ENCODE measurements around the gene TNFRSF19. TPM values are rescaled to one million over a fixed set of nuclear protein-coding genes. Genes with fewer than 3 reads are reported as not detected.
A peak's percentile ranks its signal among the peaks of the same experiment; 100 is the strongest.

The TNFRSF19 gene
- total RNA-seq, 3 donors from 2014 or later = 5.3 to 9.1 (median 7.9) TPM

DNA sequence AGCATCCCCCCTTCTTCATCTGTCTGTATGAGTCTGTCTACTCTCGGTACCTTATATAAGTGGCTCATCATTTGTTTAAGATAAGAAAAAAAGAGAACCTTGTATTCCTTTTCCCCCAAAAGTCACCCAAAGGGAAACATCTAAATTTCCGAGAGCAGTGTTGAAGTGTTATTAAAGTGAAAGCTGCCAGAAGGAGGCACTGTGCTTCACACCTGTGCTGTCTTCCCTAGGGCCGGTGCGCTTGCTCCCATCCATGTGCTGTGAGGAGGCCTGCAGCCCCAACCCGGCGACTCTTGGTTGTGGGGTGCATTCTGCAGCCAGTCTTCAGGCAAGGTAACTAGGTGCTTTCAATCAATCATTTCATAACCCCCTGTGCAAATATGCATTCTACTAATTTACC, 97.5 kb downstream of the TNFRSF19 start:
- no peak for DNase-seq (ENCODE audit: low spot score in 2 of 2)
- intact Hi-C loops (cut with DNase I; ENCODE audit: low total_unique reads) = no loop called here
- TF ChIP-seq CTCF (IDR thresholded peaks at IDR 0.05) = no peak
- no peak for TF ChIP-seq POLR2A (IDR thresholded peaks at IDR 0.05)
- no peak for TF ChIP-seq POLR2AphosphoS5 (IDR thresholded peaks at IDR 0.05)

GRCh38 chr13:23668562-23668961, 98.3 kb downstream of the TNFRSF19 start:
- H3K9me3 ChIP-seq = no peaks in the 10 kb centered on the region
- H3K27me3 ChIP-seq = no peaks in the 10 kb centered on the region
- H3K4me1 ChIP-seq = no peaks in the 10 kb centered on the region
- no peak overlapping the region for H3K4me3 ChIP-seq
- intact Hi-C loops (cut with DNase I; ENCODE audit: low total_unique reads) = no loop called here
- H3K27ac ChIP-seq = no peak overlapping the region
- DNase-seq (ENCODE audit: low spot score in 2 of 2) = no peak
- TF ChIP-seq CTCF (IDR thresholded peaks at IDR 0.05) (no peak), POLR2A (IDR thresholded peaks at IDR 0.05) (no peak), POLR2AphosphoS5 (IDR thresholded peaks at IDR 0.05) (no peak)
- H3K36me3 ChIP-seq = no peaks in the 10 kb centered on the region

More for the DNA sequence above, 97.5 kb downstream of the TNFRSF19 start:
- no peaks in the 10 kb centered on the region for H3K36me3 ChIP-seq
- no peak overlapping the region for H3K27ac ChIP-seq
- H3K9me3 ChIP-seq = no peaks in the 10 kb centered on the region
- no peaks in the 10 kb centered on the region for H3K27me3 ChIP-seq
- H3K4me1 ChIP-seq = no peaks in the 10 kb centered on the region
- H3K4me3 ChIP-seq = no peak overlapping the region

DNA sequence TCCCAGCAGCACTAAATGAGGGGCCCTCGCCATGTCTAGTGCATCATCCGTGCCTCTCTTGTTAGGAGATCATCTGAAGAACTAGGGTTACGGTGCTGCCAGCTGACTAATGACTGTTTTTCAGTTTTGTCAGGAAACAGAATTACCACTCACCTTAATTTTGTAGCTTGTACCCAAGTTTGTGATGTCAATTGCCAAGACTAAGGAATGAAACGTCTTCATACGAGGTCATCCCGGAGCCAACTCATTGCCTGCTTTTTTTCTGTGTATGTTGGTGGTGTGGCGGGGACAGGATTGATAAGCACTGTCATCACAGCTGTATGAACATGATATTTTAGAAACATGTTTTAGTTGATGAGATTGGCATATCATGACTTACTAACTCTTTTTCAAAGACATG, 100.6 kb downstream of the TNFRSF19 start:
- intact Hi-C loops (cut with DNase I; ENCODE audit: low total_unique reads) = no loop called here
- H3K36me3 ChIP-seq = no peaks in the 10 kb centered on the region
- no peak for DNase-seq (ENCODE audit: low spot score in 2 of 2)
- H3K27ac ChIP-seq = peak overlapping the region in 1 of 2 donors; percentile 4
- no peaks in the 10 kb centered on the region for H3K27me3 ChIP-seq
- TF ChIP-seq CTCF (IDR thresholded peaks at IDR 0.05) = no peak
- no peak for TF ChIP-seq POLR2A (IDR thresholded peaks at IDR 0.05)
- TF ChIP-seq POLR2AphosphoS5 (IDR thresholded peaks at IDR 0.05) = no peak
- H3K4me3 ChIP-seq = no peak overlapping the region
- no peaks in the 10 kb centered on the region for H3K9me3 ChIP-seq
- no peaks in the 10 kb centered on the region for H3K4me1 ChIP-seq

- Histone ChIP-seq H3K4me1 (no peaks in the 10 kb centered on the region), H3K27ac (peak overlapping the region in 1 of 2 donors; percentile 8), H3K36me3 (no peaks in the 10 kb centered on the region), H3K4me3 (no peak overlapping the region), H3K9me3 (no peaks in the 10 kb centered on the region), H3K27me3 (no peaks in the 10 kb centered on the region)
- DNase-seq (ENCODE audit: low spot score in 2 of 2) = no peak
- TF ChIP-seq CTCF (IDR thresholded peaks at IDR 0.05) = no peak
- no peak for TF ChIP-seq POLR2A (IDR thresholded peaks at IDR 0.05)
- TF ChIP-seq POLR2AphosphoS5 (IDR thresholded peaks at IDR 0.05) = no peak
- intact Hi-C loops (cut with DNase I; ENCODE audit: low total_unique reads) = no loop called here
Observed at GRCh38 chr13:23671377-23671776, 101.2 kb downstream of the TNFRSF19 start.

DNA sequence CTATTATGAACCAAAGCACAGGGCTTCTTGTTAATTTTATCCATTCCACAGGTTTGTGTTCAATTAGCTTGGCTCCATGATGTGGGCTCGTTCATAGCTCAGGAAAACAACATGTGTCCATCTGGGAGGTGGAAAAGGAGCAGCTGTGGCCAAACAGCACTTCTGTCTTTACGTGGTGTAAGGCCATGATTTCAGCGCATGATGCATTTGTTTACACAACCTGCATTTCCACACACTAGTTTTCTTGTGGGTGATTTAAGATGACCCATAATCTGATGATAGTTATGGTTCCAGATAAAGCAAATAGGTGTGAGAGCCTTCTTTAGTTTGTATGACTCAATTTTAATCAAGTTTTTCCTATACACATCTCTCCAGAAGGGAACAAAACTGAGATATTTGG, 101.7 kb downstream of the TNFRSF19 start:
- no peaks in the 10 kb centered on the region for H3K9me3 ChIP-seq
- no peaks in the 10 kb centered on the region for H3K27me3 ChIP-seq
- no peaks in the 10 kb centered on the region for H3K4me1 ChIP-seq
- H3K27ac ChIP-seq = peak overlapping the region in 1 of 2 donors; percentile 8
- intact Hi-C loops (cut with DNase I; ENCODE audit: low total_unique reads) = no loop called here
- H3K4me3 ChIP-seq = no peak overlapping the region
- no peak for TF ChIP-seq POLR2AphosphoS5 (IDR thresholded peaks at IDR 0.05)
- no peak for TF ChIP-seq CTCF (IDR thresholded peaks at IDR 0.05)
- TF ChIP-seq POLR2A (IDR thresholded peaks at IDR 0.05) = no peak
- no peak for DNase-seq (ENCODE audit: low spot score in 2 of 2)
- no peaks in the 10 kb centered on the region for H3K36me3 ChIP-seq
